OCI-LY3 (cell line): ENCODE results near the gene GREM2.
A peak's percentile ranks its signal among the peaks of the same experiment; 100 is the strongest.

Experiments
- H2AFZ ChIP-seq: fragments of 200-600, 300-600 bp; shearing (Covaris generic); 2 replicates; pipeline ENCODE4 v1.6.0; 2014; ENCODE audit warnings: antibody characterized with exemption, low read depth, low read length
- H3K27ac ChIP-seq: fragments of 200-600, 300-600 bp; sonication (generic); 2 replicates; pipeline ENCODE4 v1.5.1; 2014; ENCODE audit warnings: mild to moderate bottlenecking, low read length, moderate library complexity, mixed read lengths
- H3K27me3 ChIP-seq: fragments of 200-600, 300-600 bp; sonication (generic); 2 replicates; pipeline ENCODE4 v1.6.1; 2014; ENCODE audit warnings: low read depth, low read length, mixed read lengths
- H3K36me3 ChIP-seq: fragments of 200-600, 300-600 bp; sonication (generic); replicated peaks from 2 replicates; pipeline ENCODE3; 2014; ENCODE audit warnings: low read depth, low read length, mixed read lengths
- H3K4me1 ChIP-seq: fragments of 300-600, 200-600 bp; sonication (generic); 2 replicates; pipeline ENCODE4 v1.6.1; 2014; ENCODE audit warnings: low read length, mixed read lengths
- H3K4me2 ChIP-seq: fragments of 200-600, 300-600 bp; sonication (generic); 2 replicates; pipeline ENCODE4 v1.6.1; 2014; ENCODE audit warnings: low read length, mixed read lengths
- H3K4me3 ChIP-seq: fragments of 300-600, 200-600 bp; sonication (generic); 2 replicates; pipeline ENCODE4 v1.5.1; 2014; ENCODE audit warnings: antibody characterized with exemption, mild to moderate bottlenecking, low read length, moderate library complexity
- H3K79me2 ChIP-seq: fragments of 300-600, 200-600 bp; shearing (Covaris generic); 2 replicates; pipeline ENCODE4 v1.6.1; 2014; ENCODE audit warnings: mild to moderate bottlenecking, low read length, mixed read lengths
- H3K9ac ChIP-seq: fragments of 300-600, 200-600 bp; shearing (Covaris generic); 2 replicates; pipeline ENCODE4 v1.6.0; 2014; ENCODE audit warnings: mild to moderate bottlenecking, low read length, moderate library complexity
- H3K9me3 ChIP-seq: fragments of 200-600, 300-600 bp; shearing (Covaris generic); 2 replicates; pipeline ENCODE4 v1.6.1; 2014; ENCODE audit warnings: low read length, mixed read lengths; ENCODE audit not compliant: insufficient read depth
- H4K20me1 ChIP-seq: fragments of 200-600, 300-600 bp; sonication (generic); 2 replicates; pipeline ENCODE4 v1.6.1; 2016; ENCODE audit warnings: low read length, mixed read lengths; ENCODE audit not compliant: insufficient read depth
- EZH2phosphoT487 ChIP-seq: fragments of 200-600 bp; shearing (Covaris generic); IDR thresholded peaks from 2 replicates; pipeline ENCODE4 v1.6.1; 2018; ENCODE audit warnings: antibody characterized with exemption, mixed run types, low read depth
- TF ChIP-seq, protein P1 (sequence below): fragments of 200-600, 300-600 bp; sonication (generic); IDR thresholded peaks from 2 replicates; pipeline ENCODE4 v1.5.1; 2014; ENCODE audit warnings: antibody characterized with exemption, low read length, low read depth

GREM2 gene

DNA sequence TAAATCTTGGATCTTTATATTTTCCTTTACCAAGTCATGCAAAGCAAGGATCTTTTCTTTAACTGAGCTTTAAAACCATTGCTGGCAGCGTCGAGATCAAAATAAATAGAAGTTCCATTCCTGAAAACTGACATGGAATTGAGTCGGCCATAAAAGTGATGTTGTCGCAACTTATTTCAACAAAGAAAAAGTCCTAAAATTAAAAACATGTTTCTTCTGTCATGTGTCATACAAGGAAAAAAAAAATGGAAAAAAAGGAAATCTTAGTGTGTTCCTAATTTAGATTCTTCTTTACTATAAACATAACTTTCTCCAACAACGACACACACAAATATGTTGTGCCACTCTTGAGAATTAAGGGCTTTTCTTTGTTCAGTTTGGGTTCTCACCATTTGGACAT, 34.9 kb downstream of the GREM2 start:
- H3K79me2 ChIP-seq = no peaks in the 10 kb centered on the region
- H3K9ac ChIP-seq = no peak overlapping the region
- no peak overlapping the region; the same call in 1 of the 2 replicates for H3K4me3 ChIP-seq
- H3K36me3 ChIP-seq = peaks cover 8% of the 10 kb centered on the region
- H3K4me2 ChIP-seq = no peak overlapping the region; the same call in 1 of the 2 replicates
- H2AFZ ChIP-seq = no peak overlapping the region
- no peak for TF ChIP-seq EZH2phosphoT487
- TF ChIP-seq, protein P1, sequence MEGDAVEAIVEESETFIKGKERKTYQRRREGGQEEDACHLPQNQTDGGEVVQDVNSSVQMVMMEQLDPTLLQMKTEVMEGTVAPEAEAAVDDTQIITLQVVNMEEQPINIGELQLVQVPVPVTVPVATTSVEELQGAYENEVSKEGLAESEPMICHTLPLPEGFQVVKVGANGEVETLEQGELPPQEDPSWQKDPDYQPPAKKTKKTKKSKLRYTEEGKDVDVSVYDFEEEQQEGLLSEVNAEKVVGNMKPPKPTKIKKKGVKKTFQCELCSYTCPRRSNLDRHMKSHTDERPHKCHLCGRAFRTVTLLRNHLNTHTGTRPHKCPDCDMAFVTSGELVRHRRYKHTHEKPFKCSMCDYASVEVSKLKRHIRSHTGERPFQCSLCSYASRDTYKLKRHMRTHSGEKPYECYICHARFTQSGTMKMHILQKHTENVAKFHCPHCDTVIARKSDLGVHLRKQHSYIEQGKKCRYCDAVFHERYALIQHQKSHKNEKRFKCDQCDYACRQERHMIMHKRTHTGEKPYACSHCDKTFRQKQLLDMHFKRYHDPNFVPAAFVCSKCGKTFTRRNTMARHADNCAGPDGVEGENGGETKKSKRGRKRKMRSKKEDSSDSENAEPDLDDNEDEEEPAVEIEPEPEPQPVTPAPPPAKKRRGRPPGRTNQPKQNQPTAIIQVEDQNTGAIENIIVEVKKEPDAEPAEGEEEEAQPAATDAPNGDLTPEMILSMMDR = no peak
- no peaks in the 10 kb centered on the region for H4K20me1 ChIP-seq
- H3K4me1 ChIP-seq = peaks cover 16% of the 10 kb centered on the region
- H3K27ac ChIP-seq = no peak overlapping the region
- peaks cover 6% of the 10 kb centered on the region; the same call in 1 of the 2 replicates for H3K27me3 ChIP-seq
- H3K9me3 ChIP-seq = peaks cover 5% of the 10 kb centered on the region; the same call in 1 of the 2 replicates

DNA sequence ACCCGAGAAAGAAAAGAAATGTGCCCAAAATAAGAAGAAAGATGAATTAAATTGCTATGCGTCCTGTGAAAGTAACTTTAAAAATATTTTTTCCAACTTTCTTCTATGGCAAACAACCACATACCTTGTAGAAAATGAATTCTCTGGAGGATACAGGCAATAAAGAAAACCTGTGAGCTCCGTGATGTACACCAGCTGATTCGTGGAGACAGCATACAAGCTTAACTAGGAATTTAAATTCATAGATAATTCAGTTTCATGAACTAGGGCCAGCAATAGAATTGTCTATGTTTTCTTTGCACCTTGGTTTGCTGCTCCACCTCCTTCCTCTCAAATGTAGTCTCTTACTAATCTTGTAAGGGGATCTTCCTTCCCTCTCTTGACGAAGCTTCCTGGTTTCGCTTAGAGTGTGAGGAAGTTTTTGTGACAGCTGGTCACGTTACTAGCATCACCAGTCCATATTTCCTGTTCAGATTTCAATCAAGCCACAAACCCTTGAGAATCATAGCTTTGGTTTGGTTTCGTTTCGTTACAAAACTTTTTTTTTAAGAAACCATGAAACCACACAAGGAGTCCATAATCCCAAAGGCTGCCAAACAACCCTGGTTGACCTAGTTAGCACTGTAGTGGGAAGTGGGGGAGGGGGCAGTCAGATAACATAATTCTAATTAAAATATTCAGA, 35.8 kb downstream of the GREM2 start:
- Histone ChIP-seq H3K4me1 (peaks cover 16% of the 10 kb centered on the region), H3K27me3 (peaks cover 6% of the 10 kb centered on the region; the same call in 1 of the 2 replicates), H3K9ac (no peak overlapping the region), H3K36me3 (peaks cover 8% of the 10 kb centered on the region), H3K4me2 (peak overlapping the region; percentile 52), H3K27ac (peak overlapping the region; percentile 50), H2AFZ (peak overlapping the region; percentile 3; the same call in 1 of the 2 replicates), H3K9me3 (peaks cover 5% of the 10 kb centered on the region; the same call in 1 of the 2 replicates), H3K4me3 (peak overlapping the region; percentile 49), H3K79me2 (no peaks in the 10 kb centered on the region), H4K20me1 (no peaks in the 10 kb centered on the region)
- no peak for TF ChIP-seq EZH2phosphoT487
- TF ChIP-seq, protein P1 = no peak

DNA sequence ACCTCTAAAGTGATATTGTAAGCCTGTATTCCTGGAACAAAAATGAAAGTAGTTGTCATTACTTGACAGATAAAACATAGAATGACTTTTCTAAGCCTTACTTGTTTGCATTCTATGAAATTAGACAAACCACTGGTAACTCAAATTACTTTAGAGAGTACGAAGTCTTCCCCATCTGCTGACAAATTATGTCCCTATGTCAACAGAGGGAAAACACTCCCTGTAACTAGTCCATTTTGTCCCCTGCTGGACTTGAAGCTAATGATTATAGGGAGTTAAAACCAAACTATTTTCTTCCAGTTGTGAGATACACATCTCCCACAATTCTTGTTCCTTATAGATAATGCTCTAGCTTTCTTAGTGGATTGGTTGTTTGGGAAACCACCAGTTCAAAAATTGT, 39.6 kb downstream of the GREM2 start:
- Histone ChIP-seq H3K79me2 (no peaks in the 10 kb centered on the region), H3K4me3 (no peak overlapping the region), H3K4me1 (peaks cover 16% of the 10 kb centered on the region), H2AFZ (no peak overlapping the region), H3K27me3 (no peaks in the 10 kb centered on the region), H3K4me2 (no peak overlapping the region), H3K36me3 (peaks cover 6% of the 10 kb centered on the region), H3K27ac (no peak overlapping the region), H4K20me1 (no peaks in the 10 kb centered on the region), H3K9ac (no peak overlapping the region), H3K9me3 (peaks cover 4% of the 10 kb centered on the region; the same call in 1 of the 2 replicates)
- TF ChIP-seq, protein P1 = no peak
- TF ChIP-seq EZH2phosphoT487 = no peak

DNA sequence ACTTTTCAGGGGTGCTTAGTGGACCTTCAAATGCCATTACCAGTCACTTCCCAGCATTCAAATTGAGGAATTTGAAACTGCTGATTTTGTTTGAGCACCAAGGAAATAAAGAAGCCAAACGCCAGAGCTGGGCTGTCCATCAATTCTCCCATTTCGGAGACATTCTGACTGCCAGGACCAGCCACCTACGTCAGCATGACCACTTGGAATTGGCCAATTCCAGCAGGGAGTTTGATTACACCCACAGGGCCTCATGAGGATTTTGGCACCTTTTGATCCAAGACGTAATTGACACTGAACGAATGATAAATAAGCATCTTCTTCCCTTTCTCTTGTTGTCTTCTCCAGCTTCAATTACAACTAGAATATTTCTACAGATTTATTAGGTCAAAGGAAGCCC, 40.2 kb downstream of the GREM2 start:
- Histone ChIP-seq H3K36me3 (peaks cover under 1% of the 10 kb centered on the region), H3K79me2 (no peaks in the 10 kb centered on the region), H3K9me3 (no peaks in the 10 kb centered on the region), H3K4me2 (no peak overlapping the region), H3K27ac (no peak overlapping the region), H3K9ac (no peak overlapping the region), H2AFZ (no peak overlapping the region), H4K20me1 (no peaks in the 10 kb centered on the region), H3K27me3 (no peaks in the 10 kb centered on the region), H3K4me1 (peaks cover 12% of the 10 kb centered on the region), H3K4me3 (no peak overlapping the region)
- TF ChIP-seq EZH2phosphoT487 = no peak
- TF ChIP-seq, protein P1 = no peak
